Stimulated activated CD4-positive, alpha-beta T cell treated with anti-CD3 and anti-CD28 coated beads, Interleukin-4, amount 100 ng/mL, for 48 hours (primary cell): ENCODE results near the gene REG4.

Source experiments
- DNase-seq, 2 donors: peaks; one replicate each; pipeline ENCODE4 v3.0.0-alpha.2; 2020; ENCODE audit warnings: low read depth in 2 of 2

Gene REG4

DNA sequence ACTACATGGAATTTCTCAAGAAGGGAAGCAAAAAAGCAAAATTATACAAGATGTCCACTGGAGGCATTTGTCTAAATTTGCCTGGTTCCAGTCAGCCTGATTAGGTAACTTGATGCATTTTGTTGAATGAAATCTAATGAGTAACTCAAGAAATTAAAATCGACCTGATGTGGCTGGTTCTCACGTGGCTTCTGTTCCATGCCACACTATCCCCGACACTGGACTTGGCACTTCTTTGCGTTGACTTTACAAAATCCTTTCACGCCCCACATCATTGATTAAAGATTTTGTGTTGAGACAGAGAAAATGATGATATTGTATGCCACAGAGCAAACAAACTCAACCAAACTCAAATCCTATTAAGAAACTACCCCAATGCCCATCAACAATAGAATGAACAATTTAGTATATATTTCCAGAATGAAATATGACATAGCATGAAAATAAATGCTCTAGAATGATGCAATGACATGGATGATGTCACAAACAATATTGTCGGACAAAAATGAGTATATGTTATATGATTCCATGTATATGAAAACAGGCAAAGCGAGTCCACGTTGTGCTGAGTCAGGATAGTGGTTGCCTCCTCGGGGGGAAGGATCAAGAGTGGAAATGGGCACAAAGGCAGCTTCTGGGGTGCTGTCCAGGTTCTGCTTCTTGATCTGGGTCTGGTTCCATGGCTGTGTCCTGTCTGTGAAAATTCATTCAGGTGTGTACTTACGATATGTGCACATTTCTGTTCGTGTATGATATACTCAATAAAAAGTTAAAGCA lies 29.6 kb downstream of the REG4 start:
- DNase-seq, result no peak

DNA sequence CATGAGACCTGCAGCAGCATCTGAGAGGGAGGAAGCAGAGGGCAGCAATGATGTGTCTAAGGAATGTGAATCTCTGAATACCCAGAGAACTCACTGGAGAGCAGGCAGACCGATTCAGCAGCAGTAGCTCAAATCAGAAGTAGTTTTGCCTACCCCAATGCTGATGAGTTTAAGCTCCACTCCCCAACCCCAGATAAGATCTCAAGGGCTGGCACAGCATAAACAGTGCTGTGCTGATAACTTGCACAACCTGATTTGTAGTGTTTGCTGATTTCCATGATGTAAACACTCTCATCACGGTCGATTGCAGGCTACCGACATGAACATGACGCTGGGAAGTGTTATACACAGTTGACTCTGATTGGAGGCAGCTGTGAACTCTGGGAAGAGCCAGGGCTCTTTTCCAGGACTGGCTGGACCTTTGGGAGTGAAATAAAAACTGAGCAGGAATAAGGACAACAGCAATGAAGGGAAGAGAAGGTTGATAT lies 31.3 kb downstream of the REG4 start:
- DNase-seq, result no peak

DNA sequence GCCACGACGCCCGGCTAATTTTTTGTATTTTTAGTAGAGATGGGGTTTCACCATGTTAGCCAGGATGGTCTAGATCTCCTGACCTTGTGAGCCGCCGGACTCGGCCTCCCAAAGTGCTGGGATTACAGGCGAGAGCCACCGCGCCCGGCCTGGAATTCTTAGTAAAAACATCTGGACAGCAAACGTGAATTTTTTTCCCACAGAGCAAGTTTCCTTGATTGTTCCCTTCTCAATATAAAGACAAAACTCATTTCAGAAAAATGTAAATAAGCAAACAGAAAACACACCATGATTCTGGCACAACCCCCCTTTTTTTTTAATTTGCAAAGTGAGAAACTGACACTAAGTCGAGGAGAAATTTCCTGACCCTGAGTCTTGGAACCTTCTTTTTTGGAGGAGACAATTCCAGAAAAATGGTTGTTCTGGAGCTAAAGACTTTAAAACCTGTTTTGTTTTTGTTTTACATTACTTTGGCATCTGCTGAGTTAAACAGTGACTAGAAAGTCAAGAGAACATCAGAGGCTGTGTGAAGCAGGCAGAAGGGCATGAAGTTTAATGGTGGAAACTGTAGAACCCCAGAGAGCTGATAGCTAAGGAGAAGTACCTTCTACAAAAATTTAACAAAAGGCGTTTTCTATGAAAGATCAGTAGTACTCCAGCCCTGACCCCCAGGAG lies 32.2 kb downstream of the REG4 start:
- no peak for DNase-seq

DNA sequence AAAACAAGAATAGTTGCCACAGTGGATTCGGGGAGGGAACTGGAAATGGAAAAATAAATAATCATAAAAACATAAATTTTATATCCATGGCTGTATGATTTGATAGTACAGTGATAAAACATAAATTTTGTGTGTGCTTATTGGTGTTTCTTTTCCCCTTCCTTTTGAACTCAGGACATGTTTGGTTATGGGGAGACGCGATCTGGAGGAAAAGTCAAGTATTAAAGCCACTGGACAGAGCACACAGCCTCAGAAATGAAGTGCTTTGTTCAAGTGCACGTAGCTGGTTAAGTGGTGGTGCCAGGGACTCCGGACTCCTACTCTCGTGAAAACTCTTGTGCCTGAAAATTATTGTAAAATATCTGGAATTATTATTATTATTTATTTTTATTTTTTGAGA lies 32.9 kb downstream of the REG4 start:
- DNase-seq, result no peak

DNA sequence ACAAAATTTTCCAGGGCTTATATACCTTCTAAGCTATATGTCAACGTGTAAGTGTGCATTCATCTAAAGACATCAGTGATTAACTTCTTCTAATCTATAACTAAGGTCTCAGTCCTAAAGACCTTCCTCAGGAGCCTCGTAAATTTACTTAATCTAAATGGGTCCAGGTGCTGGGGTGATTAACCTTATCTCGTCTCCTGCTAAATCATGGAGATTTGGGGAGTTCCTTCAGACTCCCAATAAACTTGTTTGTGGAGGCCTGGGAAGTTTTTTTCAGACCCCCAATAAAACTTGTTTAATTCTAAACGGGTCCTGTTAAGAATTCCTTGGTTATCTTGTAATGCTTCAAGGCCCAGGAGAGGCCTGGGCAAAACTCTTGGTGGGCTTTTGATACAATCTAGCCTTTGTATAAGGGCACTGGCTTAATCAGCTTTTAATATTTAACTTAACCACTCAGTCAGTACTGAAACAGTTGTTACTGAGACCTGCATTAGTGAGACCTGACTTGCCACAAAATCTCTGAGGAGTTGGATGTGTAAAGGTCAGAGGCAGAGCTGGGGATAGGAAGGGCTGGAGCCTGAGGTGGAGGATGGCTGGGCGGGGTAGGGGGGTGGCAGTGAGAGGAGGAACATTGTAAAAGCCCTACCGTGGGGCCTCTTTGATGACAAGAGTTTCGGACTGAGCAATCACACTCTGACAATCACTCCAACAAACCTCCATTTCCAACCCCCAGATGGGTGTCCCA lies 36.3 kb downstream of the REG4 start:
- no peak for DNase-seq

DNA sequence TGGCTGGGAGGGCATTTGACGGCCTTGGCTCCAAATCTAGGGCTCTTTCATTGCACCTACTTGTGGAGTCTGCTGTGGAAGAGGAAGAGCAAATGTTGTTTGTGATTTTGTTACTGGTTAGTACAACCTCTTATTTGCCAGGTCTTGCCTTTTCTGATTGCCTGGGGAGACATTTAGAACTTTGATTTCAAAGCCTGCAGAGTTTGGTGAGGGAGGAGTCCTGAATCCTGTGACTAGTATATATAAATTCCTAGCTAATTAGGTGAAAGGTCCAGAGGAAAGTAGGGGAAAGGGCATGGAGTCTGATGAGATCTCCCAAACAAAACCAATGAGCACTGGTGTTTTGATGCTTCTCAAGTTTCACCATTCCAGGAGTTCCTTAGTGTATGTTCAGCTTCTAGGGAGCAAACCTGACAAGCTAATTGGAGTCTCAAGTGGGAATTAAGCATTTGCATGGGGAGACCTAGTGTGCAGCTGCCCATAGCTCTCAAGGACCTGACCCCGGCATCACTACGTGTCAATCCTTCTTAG lies 37.5 kb downstream of the REG4 start:
- DNase-seq, result no peak

DNA sequence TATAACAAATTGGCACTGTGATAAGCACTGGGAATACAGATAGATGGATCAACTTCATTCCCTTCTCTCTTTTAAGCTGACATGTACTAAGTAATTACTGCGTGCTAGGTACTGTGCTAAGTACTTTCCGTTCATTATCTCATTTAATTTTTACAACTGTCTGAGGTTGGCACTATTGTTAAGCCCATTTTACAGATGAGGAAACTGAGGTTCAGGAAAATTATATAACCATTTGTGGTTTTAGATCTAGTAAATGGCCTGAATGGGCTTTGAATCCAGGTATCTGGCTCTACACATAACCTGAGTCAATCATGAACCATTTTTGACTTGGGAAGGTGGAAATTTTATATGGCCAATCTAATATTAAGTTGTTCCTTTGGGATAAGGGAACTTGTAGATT lies 39.0 kb downstream of the REG4 start:
- DNase-seq, result no peak

DNA sequence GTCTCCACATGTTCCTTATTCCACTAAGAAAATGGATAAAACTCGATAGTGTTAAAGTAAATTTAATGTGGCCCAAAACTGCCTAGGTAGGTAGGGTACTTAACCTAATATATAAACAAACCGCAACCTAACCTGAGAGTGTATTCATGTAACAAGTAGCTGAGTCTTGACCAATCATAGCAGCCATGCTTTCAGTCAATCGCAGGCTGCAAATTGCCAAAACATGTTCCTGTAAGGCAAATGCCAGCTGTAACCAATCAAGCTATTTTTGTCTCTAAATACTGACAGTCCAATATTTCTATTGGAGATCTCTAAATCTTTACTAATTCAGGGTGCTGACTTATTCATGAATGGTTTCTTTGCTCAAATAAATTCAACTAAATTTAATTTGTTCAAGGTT lies 39.5 kb downstream of the REG4 start:
- no peak for DNase-seq

DNA sequence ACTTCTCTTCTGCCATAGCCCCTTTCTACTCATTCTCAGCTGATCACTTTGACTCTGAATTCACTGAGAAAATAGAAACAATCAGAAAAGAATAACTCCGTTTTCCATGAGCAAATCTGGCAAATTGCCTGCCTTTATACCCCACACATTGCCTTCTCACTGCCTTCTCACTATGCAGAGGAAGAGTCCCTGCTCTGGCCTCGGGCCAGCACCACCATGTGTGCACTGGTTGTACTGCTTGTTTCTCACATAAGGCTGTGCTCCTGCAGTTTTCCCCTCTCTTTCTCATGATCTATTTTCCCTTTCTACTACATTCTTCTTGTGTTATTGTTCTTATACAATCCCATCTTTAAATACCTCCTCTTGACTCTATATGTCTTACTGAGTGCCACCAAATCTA lies 40.2 kb downstream of the REG4 start:
- no peak for DNase-seq

DNA sequence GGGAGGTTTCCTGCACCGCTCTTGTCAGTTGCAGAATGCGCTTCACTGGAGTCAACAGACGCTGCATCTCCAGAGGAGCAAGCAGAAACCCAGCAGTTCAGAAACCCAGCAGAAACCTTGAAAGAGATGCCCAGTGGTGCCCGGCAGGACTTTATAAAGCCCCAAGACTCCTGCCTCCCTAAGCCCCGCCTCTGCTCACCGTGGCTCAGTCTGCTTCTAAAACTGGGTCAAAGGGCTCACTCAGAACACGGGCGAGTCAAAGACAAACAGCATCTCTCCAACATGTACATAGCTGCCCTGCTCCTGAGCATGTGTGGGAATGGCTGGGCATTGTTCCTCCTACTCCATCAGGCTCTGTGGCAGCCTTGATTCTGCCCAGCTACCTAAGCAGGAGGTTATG lies 42.5 kb downstream of the REG4 start, which contains the start of gene HMGCS2:
Gene HMGCS2 (minus strand): TSS at position 128 of the 400 bp plus-strand sequence. CDS start 61 bp downstream, at position 67.
- DNase-seq, result no peak

DNA sequence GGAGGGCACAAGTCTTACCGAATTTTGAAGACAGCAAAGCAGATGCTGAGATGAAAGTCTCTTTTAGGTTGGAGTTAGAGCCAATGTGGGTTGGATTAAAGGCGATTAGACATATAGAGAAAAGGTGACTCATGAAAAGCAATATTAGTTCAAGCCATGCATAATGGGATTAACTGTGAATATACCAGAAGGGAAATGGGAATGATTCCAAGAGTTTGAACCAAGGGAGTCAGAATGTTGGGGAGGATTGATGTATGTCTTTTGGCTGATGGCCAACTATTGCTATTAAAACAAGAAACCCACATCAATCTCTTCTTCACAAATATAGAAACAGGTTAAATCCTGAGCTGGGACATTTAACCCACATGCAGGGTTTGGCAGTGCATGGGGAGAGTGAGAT lies 43.8 kb downstream of the REG4 start:
- DNase-seq, result no peak

DNA sequence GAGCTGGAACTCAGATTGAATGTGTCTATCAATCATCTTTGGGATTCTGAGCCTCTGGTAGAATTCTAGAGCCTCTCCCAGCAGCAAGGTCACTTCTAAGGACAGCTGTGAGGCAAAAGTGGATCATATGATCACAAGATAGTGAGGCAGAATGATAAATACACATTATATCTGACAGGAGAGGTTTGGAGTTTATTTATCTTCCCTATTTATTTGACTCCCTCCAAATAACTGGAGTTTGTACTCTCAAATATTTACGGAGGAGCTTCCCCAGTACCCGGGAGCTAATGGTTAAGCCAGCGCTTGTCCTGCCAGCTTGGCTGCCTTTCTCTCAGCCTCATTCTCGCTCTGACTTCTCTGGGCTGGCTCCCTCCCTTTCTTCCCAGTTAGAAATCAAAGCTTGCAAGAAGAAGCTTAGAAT lies 44.9 kb downstream of the REG4 start:
- DNase-seq, result no peak

DNA sequence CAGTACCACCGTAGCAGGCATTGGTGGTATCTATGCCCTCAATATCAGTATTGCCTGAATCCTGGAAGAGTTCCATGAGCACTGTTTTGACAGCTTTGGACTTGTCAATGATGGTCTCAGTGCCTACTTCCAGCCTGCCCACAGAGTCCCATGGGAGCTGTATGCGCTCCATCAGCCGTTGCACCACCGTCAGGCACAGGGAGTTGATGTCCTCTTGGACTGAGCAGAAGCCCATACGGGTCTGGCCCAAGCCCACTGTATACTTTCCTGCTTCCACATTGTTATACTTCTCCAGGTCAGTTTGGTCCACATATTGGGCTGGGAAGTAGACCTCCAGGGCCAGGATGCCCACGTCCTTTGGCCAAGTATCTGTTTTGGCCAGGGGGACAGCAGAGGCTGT lies 47.0 kb downstream of the REG4 start:
- no peak for DNase-seq

DNA sequence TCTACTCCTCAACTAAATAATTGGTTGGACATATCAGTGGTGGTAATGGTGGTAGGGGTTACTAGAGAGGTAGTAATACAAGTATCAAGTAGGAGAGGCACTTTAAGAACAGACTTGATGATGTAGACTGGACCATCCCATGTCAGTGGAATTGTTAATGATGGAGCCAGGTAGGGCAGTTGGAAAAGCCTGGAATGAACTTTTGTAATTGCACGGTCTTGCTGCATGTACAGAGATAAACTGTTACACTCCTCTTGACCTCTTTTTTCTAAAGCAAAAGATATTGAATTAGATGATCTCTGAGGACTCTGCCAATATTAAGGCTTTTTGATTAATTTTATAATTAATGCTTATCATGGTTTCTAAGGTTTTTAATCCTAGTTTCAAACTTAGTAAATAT lies 48.3 kb downstream of the REG4 start:
- DNase-seq, result no peak

DNA sequence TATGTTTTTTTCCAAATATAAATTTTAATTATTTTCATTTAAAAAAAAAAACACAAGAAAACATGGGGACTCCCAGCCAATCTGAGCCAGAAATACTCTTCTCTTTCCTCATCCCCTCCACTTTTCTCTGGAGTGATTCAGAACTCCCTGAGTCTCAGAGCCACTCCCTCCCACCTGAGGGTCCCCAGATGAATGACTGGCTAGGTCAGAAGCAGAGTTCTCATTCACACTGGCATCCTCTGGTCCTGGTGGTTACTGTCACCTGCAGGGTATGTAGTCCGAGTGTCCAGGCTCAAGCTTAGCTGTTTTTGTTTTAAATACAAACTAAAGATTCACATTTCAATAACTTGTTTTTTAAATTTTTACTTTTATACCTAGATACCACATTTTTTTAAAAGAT lies 48.9 kb downstream of the REG4 start:
- no peak for DNase-seq

DNA sequence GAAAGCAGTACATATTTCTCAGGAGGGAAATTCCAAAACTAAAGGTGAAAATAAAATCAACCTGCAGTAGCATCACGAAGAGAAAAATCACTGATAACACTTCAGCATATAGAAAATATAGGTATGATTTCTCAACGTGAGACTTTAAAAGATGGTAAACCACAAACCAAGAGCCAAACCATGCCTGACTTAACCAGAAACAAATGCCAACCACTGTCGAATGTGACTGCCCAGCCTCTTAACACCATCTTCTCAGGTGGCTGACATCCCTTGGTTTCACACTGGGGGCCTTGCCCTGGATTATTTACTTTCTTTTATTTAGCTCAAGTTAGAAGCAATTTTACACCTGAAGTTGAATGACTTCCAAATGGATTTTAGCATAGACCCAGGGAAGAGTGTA lies 52.7 kb downstream of the REG4 start:
- DNase-seq, result no peak

DNA sequence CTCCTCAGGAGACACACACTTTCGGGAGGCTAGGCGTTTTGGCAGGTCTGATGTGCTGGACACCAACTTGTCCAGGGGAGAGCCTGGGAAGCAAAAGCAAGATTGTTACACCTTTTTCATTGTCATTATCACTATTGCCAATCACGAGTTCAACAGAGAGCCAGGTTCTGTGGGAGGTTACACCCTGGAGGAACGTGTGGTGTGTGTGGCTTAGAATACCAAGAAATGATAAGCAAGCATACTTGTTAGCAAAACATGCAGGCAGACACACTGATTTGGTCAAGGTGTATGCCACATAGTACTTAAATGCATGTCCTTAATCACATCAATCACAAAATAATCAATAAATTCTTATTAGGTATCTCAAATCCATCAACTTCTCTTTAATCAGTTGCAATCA lies 58.7 kb downstream of the REG4 start:
- no peak for DNase-seq

DNA sequence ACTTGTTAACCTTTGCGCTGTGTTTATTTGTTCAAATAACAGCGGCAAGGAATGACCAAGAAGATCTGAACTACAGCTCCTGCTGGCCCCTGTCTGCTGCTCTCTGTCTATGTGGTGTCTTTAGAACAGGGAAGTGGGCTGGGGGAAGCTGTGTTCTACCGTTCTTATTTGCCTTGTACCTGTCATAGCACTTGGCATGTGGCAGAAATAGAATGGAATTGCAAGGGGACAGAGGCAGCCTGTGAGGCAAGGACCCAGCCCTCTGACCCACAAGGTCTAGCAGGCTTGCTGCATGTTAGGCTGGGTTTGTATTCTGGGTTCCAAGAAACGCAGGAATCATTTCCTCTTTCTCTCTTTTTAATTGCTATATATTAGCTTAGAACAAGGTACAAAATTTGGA lies 63.2 kb downstream of the REG4 start:
- DNase-seq, result no peak

DNA sequence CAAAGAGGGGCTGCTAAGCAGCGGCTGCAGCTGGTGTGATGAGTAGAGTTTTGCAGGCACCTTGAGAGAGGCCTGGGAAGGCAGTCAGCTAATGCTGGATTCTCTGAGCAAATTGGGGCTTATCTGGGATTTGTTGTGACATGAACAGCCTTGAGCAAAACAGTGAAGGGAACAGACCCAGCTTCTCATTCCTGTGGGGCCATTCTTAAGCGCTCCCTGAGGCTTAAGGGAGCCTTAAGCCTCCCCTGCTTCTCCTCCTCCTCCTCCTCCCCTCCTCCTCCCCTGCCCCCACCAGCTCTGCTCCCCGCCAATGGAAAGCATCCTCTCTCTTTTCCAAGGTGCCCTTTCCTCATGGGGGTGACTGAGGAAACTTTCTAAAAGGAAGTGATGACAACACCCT lies 63.8 kb downstream of the REG4 start:
- DNase-seq, result no peak

DNA sequence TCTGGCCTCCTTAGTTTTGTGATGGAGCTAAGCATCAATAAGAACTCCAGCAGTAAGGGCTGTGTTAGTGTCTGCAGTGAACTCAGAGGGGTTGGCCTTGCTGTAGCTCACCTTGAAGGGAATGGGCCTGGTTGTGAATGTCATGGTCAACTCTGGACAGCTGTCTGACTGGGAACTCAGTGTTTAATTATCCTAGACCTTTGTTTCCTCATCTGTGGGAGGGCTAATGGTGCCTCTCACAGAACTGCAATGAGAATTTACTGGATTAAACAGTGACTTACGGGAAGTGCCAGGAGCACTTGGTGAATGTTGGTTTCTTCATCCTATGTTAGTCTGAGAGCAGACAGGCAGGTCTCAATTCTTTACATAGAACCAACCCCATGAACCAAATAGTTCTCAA lies 66.2 kb downstream of the REG4 start:
- DNase-seq, result no peak

DNA sequence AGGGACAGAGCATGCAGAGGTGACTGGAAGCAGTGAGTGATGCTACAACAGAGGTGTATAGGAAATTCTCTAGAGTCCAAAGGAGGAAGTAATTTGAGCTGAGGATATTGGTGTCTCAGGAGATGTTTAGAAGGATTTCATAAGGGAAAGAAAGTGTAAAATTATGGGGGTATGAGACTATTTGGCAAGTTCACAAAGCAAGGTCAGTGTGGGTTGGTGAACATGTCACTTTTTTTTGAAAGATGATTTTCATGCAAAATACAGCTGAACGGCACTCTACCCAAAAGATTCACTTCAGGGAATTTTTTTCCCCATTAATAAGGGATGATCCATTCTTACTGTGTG lies 66.7 kb downstream of the REG4 start:
- no peak for DNase-seq
